AG04449 (cell line): ENCODE data around the gene HLA-DMB.

Experiments
- CTCF ChIA-PET: fragments of 350-600 bp; formaldehyde crosslinking; extraction: SDS; loops from one replicate; lab custom pipeline; 2021; ENCODE audit warnings: antibody characterized with exemption; lab: Yijun Ruan, JAX
- POLR2A ChIA-PET: fragments of 400-600, 350-600 bp; formaldehyde crosslinking; extraction: SDS; loops from one replicate; lab custom pipeline; 2020; ENCODE audit warnings: antibody characterized with exemption, inconsistent platforms; lab: Yijun Ruan, JAX
- DNase-seq: peaks from one replicate; pipeline ENCODE4 v3.0.0-alpha.2; 2010; ENCODE audit warnings: low read depth, low spot score
- H3K4me3 ChIP-seq: 2 replicates; pipeline ENCODE4 v1.5.1; 2011; ENCODE audit warnings: low read depth, mild to moderate bottlenecking, control low read depth, low read length
- TF ChIP-seq, protein P1 (sequence below): IDR thresholded peaks from one replicate; pipeline ENCODE4 v1.5.1; 2011; ENCODE audit warnings: mild to moderate bottlenecking, moderate library complexity, low read length, control low read depth, inconsistent platforms; ENCODE audit not compliant: insufficient read depth; ENCODE audit errors: missing control alignments

The HLA-DMB gene

GRCh38 chr6:32886681-32887383 lies 54.0 kb downstream of the HLA-DMB start:
- H3K4me3 ChIP-seq: no peak overlapping the region
- ChIA-PET CTCF (interaction anchor here (0.9 to 7.0 kb wide), 36 partner anchors 9 to 454 kb away, joined by 3 to 182 read pairs (median 6); partner anchors contain the start of genes BRD2, HLA-DMA, TAP1 and TAP2), POLR2A (interaction anchor here (0.5 to 0.7 kb wide), 2 partner anchors 32 to 47 kb away, joined by 3 to 4 read pairs; no protein-coding TSS in a partner anchor)
- TF ChIP-seq, protein P1, sequence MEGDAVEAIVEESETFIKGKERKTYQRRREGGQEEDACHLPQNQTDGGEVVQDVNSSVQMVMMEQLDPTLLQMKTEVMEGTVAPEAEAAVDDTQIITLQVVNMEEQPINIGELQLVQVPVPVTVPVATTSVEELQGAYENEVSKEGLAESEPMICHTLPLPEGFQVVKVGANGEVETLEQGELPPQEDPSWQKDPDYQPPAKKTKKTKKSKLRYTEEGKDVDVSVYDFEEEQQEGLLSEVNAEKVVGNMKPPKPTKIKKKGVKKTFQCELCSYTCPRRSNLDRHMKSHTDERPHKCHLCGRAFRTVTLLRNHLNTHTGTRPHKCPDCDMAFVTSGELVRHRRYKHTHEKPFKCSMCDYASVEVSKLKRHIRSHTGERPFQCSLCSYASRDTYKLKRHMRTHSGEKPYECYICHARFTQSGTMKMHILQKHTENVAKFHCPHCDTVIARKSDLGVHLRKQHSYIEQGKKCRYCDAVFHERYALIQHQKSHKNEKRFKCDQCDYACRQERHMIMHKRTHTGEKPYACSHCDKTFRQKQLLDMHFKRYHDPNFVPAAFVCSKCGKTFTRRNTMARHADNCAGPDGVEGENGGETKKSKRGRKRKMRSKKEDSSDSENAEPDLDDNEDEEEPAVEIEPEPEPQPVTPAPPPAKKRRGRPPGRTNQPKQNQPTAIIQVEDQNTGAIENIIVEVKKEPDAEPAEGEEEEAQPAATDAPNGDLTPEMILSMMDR: no peak
- DNase-seq: peak; percentile 67

GRCh38 chr6:32885698-32886286 lies 55.0 kb downstream of the HLA-DMB start:
- ChIA-PET POLR2A (interaction anchor here (0.7 kb wide), 1 partner anchor 48 kb away, joined by 4 read pairs; no protein-coding TSS in a partner anchor), CTCF (interaction anchor here (0.6 to 7.0 kb wide), 46 partner anchors 8 to 453 kb away, joined by 3 to 182 read pairs (median 5); partner anchors contain the start of genes BRD2, HLA-DMA, TAP1 and TAP2)
- TF ChIP-seq, protein P1: peak; percentile 19
- H3K4me3 ChIP-seq: no peak overlapping the region
- no peak for DNase-seq
